Calu3 (cell line): ENCODE data around the gene SMPDL3B. TPM values are rescaled to one million over a fixed set of nuclear protein-coding genes. Genes with fewer than 3 reads are reported as not detected.

Experiments used
- BruUV-seq: library from RNA; stranded (reverse); fragments of 400-500 nt; replicated peaks from 2 replicates; lab custom pipeline; 2021; lab: Mats Ljungman, UMichigan
- CTCF ChIA-PET: fragments of 300-600 bp; sonication (Branson Sonifier 250); formaldehyde crosslinking; loops from one replicate; lab custom pipeline; 2022; ENCODE audit warnings: antibody characterized with exemption; lab: Charles Lee
- DNase-seq: peaks from one replicate; pipeline ENCODE4 v3.0.0; 2022
- H3K27ac Mint-ChIP-seq: one replicate; pipeline ENCODE4 v1.8.0; 2022; ENCODE audit warnings: mixed read lengths; ENCODE audit not compliant: unreplicated experiment
- H3K27me3 Mint-ChIP-seq: one replicate; pipeline ENCODE4 v1.8.0; 2022; ENCODE audit warnings: mixed read lengths; ENCODE audit not compliant: unreplicated experiment
- H3K36me3 Mint-ChIP-seq: one replicate; pipeline ENCODE4 v1.8.0; 2022; ENCODE audit warnings: mild to moderate bottlenecking, moderate library complexity, mixed read lengths; ENCODE audit not compliant: insufficient read depth, unreplicated experiment
- H3K4me1 Mint-ChIP-seq: one replicate; pipeline ENCODE4 v1.8.0; 2022; ENCODE audit warnings: mild to moderate bottlenecking, low read depth, mixed read lengths; ENCODE audit not compliant: unreplicated experiment
- H3K4me3 Mint-ChIP-seq: one replicate; pipeline ENCODE4 v1.8.0; 2022; ENCODE audit warnings: mild to moderate bottlenecking, low read depth, moderate library complexity, mixed read lengths; ENCODE audit not compliant: unreplicated experiment
- H3K9me3 Mint-ChIP-seq: one replicate; pipeline ENCODE4 v1.8.0; 2022; ENCODE audit warnings: low read depth, mixed read lengths; ENCODE audit not compliant: unreplicated experiment
- CTCF ChIP-seq: fragments of 200-600 bp; IDR thresholded peaks from one replicate; pipeline ENCODE4 v1.8.0; 2022; ENCODE audit warnings: antibody characterized with exemption; ENCODE audit not compliant: unreplicated experiment
- intact Hi-C: fragments of 100-400 bp; cut with micrococcal nuclease; formaldehyde crosslinking; loops from one replicate; pipeline ENCODE4 v1.10.0; 2022; ENCODE audit not compliant: unreplicated experiment
- total RNA-seq: library from RNA; stranded (reverse); gene quantifications from 2 replicates; pipeline ENCODE4 v1.2.3, GENCODE V29; 2022

The SMPDL3B gene
- total RNA-seq, 1 experiment from 2014 or later = 9.7 TPM

GRCh38 chr1:27935721-27936120 lies 921 bp downstream of the SMPDL3B start:
- CTCF ChIA-PET = no interaction called here
- no TSS peak for BruUV-seq
- TF ChIP-seq CTCF = no peak
- no peak for DNase-seq
- intact Hi-C loops = no loop called here
- Mint-ChIP-seq H3K27ac (peak overlapping the region; percentile 70), H3K9me3 (no peaks in the 10 kb centered on the region), H3K4me1 (peaks cover 14% of the 10 kb centered on the region), H3K36me3 (peaks cover 10% of the 10 kb centered on the region), H3K4me3 (peak overlapping the region; percentile 90), H3K27me3 (no peaks in the 10 kb centered on the region)

- DNase-seq = no peak
- no TSS peak for BruUV-seq
- no peak overlapping the region for H3K27ac Mint-ChIP-seq
- H3K4me1 Mint-ChIP-seq = peaks cover 14% of the 10 kb centered on the region
- H3K9me3 Mint-ChIP-seq = no peaks in the 10 kb centered on the region
- peaks cover 10% of the 10 kb centered on the region for H3K36me3 Mint-ChIP-seq
- H3K4me3 Mint-ChIP-seq = no peak overlapping the region
- no peaks in the 10 kb centered on the region for H3K27me3 Mint-ChIP-seq
- intact Hi-C loops = no loop called here
- CTCF ChIA-PET = no interaction called here
- no peak for TF ChIP-seq CTCF
These were observed 1.6 kb downstream of the SMPDL3B start for GRCh38 chr1:27936370-27936769.

GRCh38 chr1:27937524-27937836 lies 2.7 kb downstream of the SMPDL3B start:
- intact Hi-C loops = no loop called here
- H3K4me3 Mint-ChIP-seq = no peak overlapping the region
- CTCF ChIA-PET = no interaction called here
- peaks cover 14% of the 10 kb centered on the region for H3K4me1 Mint-ChIP-seq
- BruUV-seq = no TSS peak
- peaks cover 10% of the 10 kb centered on the region for H3K36me3 Mint-ChIP-seq
- no peak for DNase-seq
- no peak overlapping the region for H3K27ac Mint-ChIP-seq
- H3K9me3 Mint-ChIP-seq = no peaks in the 10 kb centered on the region
- no peak for TF ChIP-seq CTCF
- no peaks in the 10 kb centered on the region for H3K27me3 Mint-ChIP-seq

GRCh38 chr1:27938488-27938887 lies 3.7 kb downstream of the SMPDL3B start:
- Mint-ChIP-seq H3K9me3 (no peaks in the 10 kb centered on the region), H3K36me3 (peaks cover 10% of the 10 kb centered on the region), H3K27me3 (no peaks in the 10 kb centered on the region), H3K4me1 (peaks cover 14% of the 10 kb centered on the region), H3K4me3 (no peak overlapping the region), H3K27ac (no peak overlapping the region)
- no peak for TF ChIP-seq CTCF
- BruUV-seq = no TSS peak
- intact Hi-C loops = no loop called here
- DNase-seq = no peak
- CTCF ChIA-PET = no interaction called here
